ENCODE data around the gene EPN1.

Gene EPN1

GRCh38 chr19:55660991-55661390 is 14.0 kb upstream of the EPN1 start:
- no peak for DNase-seq (ENCODE audit: low spot score)

- DNase-seq (ENCODE audit: low spot score) = no peak
Observed at GRCh38 chr19:55661826-55662225, 13.2 kb upstream of the EPN1 start.

GRCh38 chr19:55663846-55664536 is 11.0 kb upstream of the EPN1 start:
- no peak for DNase-seq (ENCODE audit: low spot score)

- DNase-seq (ENCODE audit: low spot score) = no peak
Observed at GRCh38 chr19:55666343-55667005, 8.6 kb upstream of the EPN1 start.

- no peak for DNase-seq (ENCODE audit: low spot score)
Observed at GRCh38 chr19:55667006-55667381, 8.0 kb upstream of the EPN1 start.

GRCh38 chr19:55667511-55667910 is 7.5 kb upstream of the EPN1 start:
- DNase-seq (ENCODE audit: low spot score) = no peak

GRCh38 chr19:55667958-55668357 is 7.1 kb upstream of the EPN1 start:
- no peak for DNase-seq (ENCODE audit: low spot score)

- no peak for DNase-seq (ENCODE audit: low spot score)
Observed at GRCh38 chr19:55668603-55669348, 6.2 kb upstream of the EPN1 start.

- no peak for DNase-seq (ENCODE audit: low spot score)
Observed at GRCh38 chr19:55669418-55670279, 5.4 kb upstream of the EPN1 start.

GRCh38 chr19:55670280-55671053 is 4.6 kb upstream of the EPN1 start:
- DNase-seq (ENCODE audit: low spot score) = no peak

- no peak for DNase-seq (ENCODE audit: low spot score)
Observed at GRCh38 chr19:55671054-55671378, 4.0 kb upstream of the EPN1 start.

GRCh38 chr19:55672418-55672817 is 2.6 kb upstream of the EPN1 start:
- no peak for DNase-seq (ENCODE audit: low spot score)

- no peak for DNase-seq (ENCODE audit: low spot score)
Observed at GRCh38 chr19:55673465-55673864, 1.6 kb upstream of the EPN1 start.

- DNase-seq (ENCODE audit: low spot score) = no peak
Observed at GRCh38 chr19:55673889-55674288, 1.1 kb upstream of the EPN1 start.

GRCh38 chr19:55674459-55674840 is 576 bp upstream of the EPN1 start:
- DNase-seq (ENCODE audit: low spot score) = no peak

- DNase-seq (ENCODE audit: low spot score) = no peak
Observed at GRCh38 chr19:55675661-55676354, 782 bp downstream of the EPN1 start.

GRCh38 chr19:55676383-55676782 is 1.4 kb downstream of the EPN1 start:
- no peak for DNase-seq (ENCODE audit: low spot score)

GRCh38 chr19:55676889-55677505 is 2.0 kb downstream of the EPN1 start:
- no peak for DNase-seq (ENCODE audit: low spot score)

GRCh38 chr19:55677572-55678028 is 2.6 kb downstream of the EPN1 start:
- no peak for DNase-seq (ENCODE audit: low spot score)

GRCh38 chr19:55678121-55678671 is 3.2 kb downstream of the EPN1 start:
- DNase-seq (ENCODE audit: low spot score) = peak; percentile 84
